NCI-H1105 treated with DMSO at 0.1 percent for 48 hours (cell line): Measurements from ENCODE around the gene DECR2.

Source experiments
- DNase-seq: peaks from one replicate; lab custom pipeline; 2025; lab: John Stamatoyannopoulos, UW

The DECR2 gene

DNA sequence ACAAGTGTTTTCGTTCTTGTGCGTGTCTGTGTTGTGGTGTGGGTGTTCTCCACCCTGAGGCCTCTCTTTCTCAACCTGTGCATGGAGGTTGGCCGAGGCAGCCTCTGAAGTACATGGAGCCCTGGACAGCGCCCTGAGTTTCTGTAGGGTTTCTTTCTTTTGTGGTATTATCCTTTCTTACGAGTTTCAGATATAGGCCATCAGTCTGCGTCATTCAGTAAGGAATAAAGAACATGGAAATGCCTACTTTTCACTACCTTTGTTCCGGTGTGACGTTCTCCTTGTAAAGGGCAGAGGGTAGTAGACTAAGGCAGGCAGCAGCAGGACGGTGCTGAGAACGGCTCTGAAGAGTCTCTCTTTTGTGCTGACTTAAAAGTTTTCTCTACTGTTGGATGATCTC, 42.3 kb downstream of the DECR2 start:
- no peak for DNase-seq

DNA sequence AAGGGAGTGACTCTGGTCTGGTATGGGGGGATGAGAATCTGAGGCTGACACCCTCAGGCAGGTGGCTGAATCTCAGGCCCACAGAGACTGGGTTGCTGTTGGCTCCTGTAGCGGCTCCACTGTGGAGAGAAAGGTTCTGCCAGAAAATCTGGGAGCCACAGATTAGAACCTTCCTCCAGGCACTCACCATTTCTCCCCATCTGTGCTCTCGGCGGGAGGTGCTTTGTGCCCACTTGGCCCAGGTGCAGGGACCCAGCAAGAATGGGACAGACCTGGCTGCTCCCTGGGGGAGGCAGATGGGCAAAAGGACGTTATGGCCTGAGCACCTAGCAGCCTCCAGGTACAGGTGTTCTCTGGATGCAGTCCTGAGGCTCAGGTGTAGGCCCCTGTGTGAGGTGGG, 43.9 kb downstream of the DECR2 start:
- DNase-seq, result no peak

- DNase-seq, result no peak
Measured at GRCh38 chr16:450385-450784, 48.7 kb downstream of the DECR2 start.

- peak; percentile 64 for DNase-seq
Measured at GRCh38 chr16:450785-451512, 49.3 kb downstream of the DECR2 start.

- DNase-seq, result no peak
Measured at GRCh38 chr16:454397-454940, 52.8 kb downstream of the DECR2 start.

DNA sequence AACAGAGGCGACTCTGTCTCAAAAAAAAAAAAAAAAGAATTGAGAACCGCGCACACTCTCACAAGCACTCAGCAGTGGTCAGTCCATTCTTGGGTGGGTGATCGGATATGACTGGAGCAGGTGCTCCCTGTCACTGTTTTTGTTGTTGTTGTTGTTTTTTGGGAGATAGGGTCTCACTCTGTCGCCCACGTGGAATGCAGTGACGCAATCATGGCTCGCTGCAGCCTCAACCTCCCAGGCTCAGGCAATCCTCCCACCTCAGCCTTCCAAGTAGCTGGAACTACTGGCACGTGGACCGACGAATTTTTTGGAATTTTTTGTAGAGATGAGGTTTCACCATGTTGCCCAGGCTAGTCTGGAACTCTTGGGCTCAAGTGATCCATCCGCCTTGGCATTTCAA, 53.8 kb downstream of the DECR2 start:
- DNase-seq, result no peak

GRCh38 chr16:456891-457483, 55.3 kb downstream of the DECR2 start:
- DNase-seq, result no peak

DNA sequence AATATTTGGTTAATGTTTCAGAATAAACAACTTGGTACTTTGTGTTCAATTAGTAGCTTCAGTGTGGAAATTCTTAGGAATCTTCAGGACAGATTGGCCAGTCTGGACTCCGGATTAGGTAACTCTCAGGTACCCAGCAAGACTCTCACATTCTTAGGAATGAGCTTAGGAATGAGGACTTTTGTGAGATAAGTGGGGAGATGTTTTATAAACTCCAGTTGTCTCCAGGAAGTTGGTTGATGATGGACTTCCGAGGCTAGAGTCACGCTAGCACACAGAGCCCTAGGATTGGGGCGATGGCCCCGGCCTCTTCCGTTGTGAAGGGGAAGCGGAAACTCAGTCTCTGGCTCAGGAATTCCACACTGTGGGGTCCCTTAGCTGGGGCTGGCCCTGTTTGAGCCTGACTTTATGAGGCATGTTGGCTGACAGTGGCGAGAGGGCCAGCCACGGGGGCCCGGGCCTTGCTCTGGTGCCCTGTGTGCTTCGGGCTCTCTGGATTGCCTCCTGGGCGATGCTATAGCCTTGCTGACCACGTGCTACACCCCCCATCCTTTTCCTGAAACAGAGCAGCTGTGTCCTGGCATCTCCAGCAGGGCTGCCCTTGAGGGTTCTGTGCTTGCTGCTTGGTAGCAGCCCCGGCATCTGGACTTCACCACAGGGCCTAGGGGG, 56.2 kb downstream of the DECR2 start:
- DNase-seq, result no peak

- DNase-seq, result no peak
Measured at GRCh38 chr16:459761-460160, 58.1 kb downstream of the DECR2 start.

GRCh38 chr16:460787-461186, 59.1 kb downstream of the DECR2 start:
- DNase-seq, result no peak
